IMR-90 (cell line): ENCODE results near the gene FFAR2. TPM values are rescaled to one million over a fixed set of nuclear protein-coding genes. Genes with fewer than 3 reads are reported as not detected.
"Not testable (repeated sequence)": the region's sequence is repeated elsewhere in the genome, so short reads cannot be mapped to it uniquely, and the experiment has no call there.

Experiments used
- ATAC-seq: fragments of 200-7000 bp; cut with Tn5 transposase; 2 replicates; pipeline ENCODE4 v1.9.1; 2020; ENCODE audit warnings: low read depth, mild to moderate bottlenecking, moderate library complexity
- BruUV-seq: library from RNA; stranded (reverse); fragments of 400-500 nt; replicated peaks from 2 replicates; lab custom pipeline; 2021; lab: Mats Ljungman, UMichigan
- CTCF ChIA-PET: fragments of 300-600 bp; formaldehyde crosslinking; extraction: SDS; loops from one replicate; lab custom pipeline; 2021; ENCODE audit warnings: antibody characterized with exemption; lab: Yijun Ruan, JAX
- POLR2A ChIA-PET: fragments of 300-600 bp; sonication (Branson Sonifier 250); formaldehyde crosslinking; loops from one replicate; lab custom pipeline; 2022; ENCODE audit warnings: antibody characterized with exemption; ENCODE audit not compliant: unreplicated experiment; lab: Charles Lee
- DNase-seq: peaks from one replicate; pipeline ENCODE4 v3.0.0; 2013
- H2AFZ ChIP-seq: replicated peaks from 2 replicates; pipeline ENCODE3; 2013; ENCODE audit warnings: low read length, mild to moderate bottlenecking; ENCODE audit not compliant: poor library complexity
- H2AK5ac ChIP-seq: 2 replicates; pipeline ENCODE4 v1.6.1; 2013; ENCODE audit warnings: low read depth, low read length, inconsistent platforms
- H2AK9ac ChIP-seq: replicated peaks from 2 replicates; pipeline ENCODE3; 2013; ENCODE audit warnings: mild to moderate bottlenecking, low read depth, low read length, moderate library complexity; ENCODE audit not compliant: poor library complexity
- H2BK120ac ChIP-seq: 2 replicates; pipeline ENCODE4 v1.6.1; 2013; ENCODE audit warnings: low read depth, low read length, inconsistent platforms
- H2BK15ac ChIP-seq: 3 replicates; pipeline ENCODE4 v1.6.1; 2013; ENCODE audit warnings: low read depth, low read length, inconsistent platforms
- H2BK20ac ChIP-seq: 2 replicates; pipeline ENCODE4 v1.6.1; 2013; ENCODE audit warnings: low read depth, mild to moderate bottlenecking, inconsistent platforms, low read length, moderate library complexity
- H2BK5ac ChIP-seq: 2 replicates; pipeline ENCODE4 v1.6.1; 2013; ENCODE audit warnings: mild to moderate bottlenecking, low read depth, low read length, inconsistent platforms; ENCODE audit not compliant: poor library complexity, severe bottlenecking
- H3K14ac ChIP-seq: replicated peaks from 2 replicates; pipeline ENCODE4 v1.6.1; 2013; ENCODE audit warnings: low read depth, low read length, inconsistent platforms
- H3K18ac ChIP-seq: 2 replicates; pipeline ENCODE4 v1.6.1; 2013; ENCODE audit warnings: low read depth, low read length, control low read depth
- H3K23ac ChIP-seq: 2 replicates; pipeline ENCODE4 v1.6.1; 2013; ENCODE audit warnings: low read depth, low read length, inconsistent platforms
- H3K27ac ChIP-seq: 2 replicates; pipeline ENCODE4 v1.5.1; 2013; ENCODE audit warnings: mild to moderate bottlenecking, control low read depth, low read length; ENCODE audit not compliant: insufficient read depth
- H3K27me3 ChIP-seq: 2 replicates; pipeline ENCODE4 v1.6.1; 2013; ENCODE audit warnings: low read length; ENCODE audit not compliant: control insufficient read depth, insufficient read depth
- H3K36me3 ChIP-seq: 2 replicates; pipeline ENCODE4 v1.6.1; 2013; ENCODE audit warnings: low read length, mixed read lengths; ENCODE audit not compliant: control insufficient read depth, insufficient read depth
- H3K4ac ChIP-seq: 2 replicates; pipeline ENCODE4 v1.6.1; 2013; ENCODE audit warnings: low read depth, low read length, inconsistent platforms
- H3K4me1 ChIP-seq: 2 replicates; pipeline ENCODE4 v1.6.1; 2013; ENCODE audit warnings: low read length, mixed read lengths; ENCODE audit not compliant: control insufficient read depth, insufficient read depth
- H3K4me2 ChIP-seq: 2 replicates; pipeline ENCODE4 v1.6.1; 2013; ENCODE audit warnings: low read depth, mild to moderate bottlenecking, control low read depth, low read length, moderate library complexity
- H3K4me3 ChIP-seq: 2 replicates; pipeline ENCODE4 v1.5.1; 2013; ENCODE audit warnings: low read depth, mild to moderate bottlenecking, control low read depth, low read length, moderate library complexity; ENCODE audit not compliant: insufficient read depth
- H3K56ac ChIP-seq: 2 replicates; pipeline ENCODE4 v1.6.1; 2013; ENCODE audit warnings: low read length, inconsistent platforms; ENCODE audit not compliant: insufficient read depth; ENCODE audit errors: extremely low read depth
- H3K79me1 ChIP-seq, 2 experiments: 2 replicates each; pipeline ENCODE4 v1.6.1; 2013; ENCODE audit warnings: low read length in 2 of 2, inconsistent platforms in 1 of 2, low read depth in 1 of 2
- H3K9ac ChIP-seq: 2 replicates; pipeline ENCODE4 v1.6.1; 2013; ENCODE audit warnings: low read depth, low read length, control low read depth
- H3K9me1 ChIP-seq: 2 replicates; pipeline ENCODE4 v1.6.1; 2013; ENCODE audit warnings: low read length, inconsistent platforms; ENCODE audit not compliant: insufficient read depth
- H3K9me3 ChIP-seq: 2 replicates; pipeline ENCODE4 v1.6.1; 2013; ENCODE audit warnings: low read length; ENCODE audit not compliant: control insufficient read depth, insufficient read depth
- H4K20me1 ChIP-seq: 2 replicates; pipeline ENCODE4 v1.6.1; 2013; ENCODE audit warnings: low read length, inconsistent platforms; ENCODE audit not compliant: insufficient read depth
- H4K5ac ChIP-seq: 2 replicates; pipeline ENCODE4 v1.6.1; 2013; ENCODE audit warnings: mild to moderate bottlenecking, low read depth, low read length, control low read depth
- H4K8ac ChIP-seq, 2 experiments: 2 replicates each; pipeline ENCODE4 v1.6.1; 2013; ENCODE audit warnings: low read depth in 2 of 2, low read length in 2 of 2, control low read depth in 1 of 2, inconsistent platforms in 1 of 2
- H4K91ac ChIP-seq: 2 replicates; pipeline ENCODE4 v1.6.1; 2013; ENCODE audit warnings: low read depth, low read length, inconsistent platforms; ENCODE audit not compliant: insufficient read depth
- WGBS, 2 experiments: methylation state at CpG; one replicate each; pipeline versions ENCODE4 v1.1.5 to v1.1.7; 2013; ENCODE audit warnings: missing lambda C conversion rate in 2 of 2; ENCODE audit not compliant: insufficient read length in 1 of 2; ENCODE audit errors: extremely low coverage in 2 of 2; 5-methylcytosine and 5-hydroxymethylcytosine counted together
- dilution Hi-C: fragments of 300-500 bp; cut with HindIII; formaldehyde crosslinking; loops from one replicate; pipeline ENCODE4 v1.14.3; 2018; ENCODE audit warnings: low sequenced_read_pairs; ENCODE audit not compliant: unreplicated experiment
- in situ Hi-C: fragments of 300-500 bp; cut with MboI; formaldehyde crosslinking; loops from 3 replicates; pipeline ENCODE4 v1.14.3; 2019; ENCODE audit warnings: low sequenced_read_pairs, inconsistent platforms, mixed read lengths
- intact Hi-C: fragments of 100-400 bp; cut with micrococcal nuclease; formaldehyde crosslinking; loops from 2 replicates; pipeline ENCODE4 v1.10.0; 2022
- polyA plus RNA-seq, 3 experiments: library from polyadenylated mRNA; depleted of rRNA; stranded (reverse); fragments of >200 nt; gene quantifications; 2 replicates each; pipeline ENCODE4 v1.2.3, GENCODE V29; 2012; ENCODE audit warnings: low replicate concordance in 1 of 3
- total RNA-seq: library from RNA; depleted of rRNA; stranded (reverse); fragments of >200 nt; gene quantifications from 2 replicates; pipeline ENCODE4 v1.2.3, GENCODE V29; 2012

FFAR2 gene
- total and polyA plus RNA-seq, 2 of the 4 experiments (the other 2 are of a cell fraction): not detected

DNA sequence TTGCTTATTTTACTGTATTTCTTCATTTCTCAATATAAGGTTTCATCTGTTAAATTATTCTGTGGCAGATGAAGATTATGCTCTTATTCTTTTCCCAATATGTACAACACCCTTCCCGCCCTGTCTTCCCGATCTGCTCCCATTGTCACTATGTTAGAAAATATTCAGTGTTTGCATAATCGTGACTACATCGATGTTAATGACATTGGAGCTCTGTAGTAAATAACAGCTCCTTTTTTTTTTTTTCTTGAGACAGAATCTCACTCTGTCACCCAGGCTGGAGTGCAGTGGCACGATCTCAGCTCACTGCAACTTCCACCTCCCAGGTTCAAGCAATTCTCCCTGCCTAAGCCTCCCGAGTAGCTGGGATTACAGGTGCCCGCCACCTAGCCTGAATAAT, 14.9 kb downstream of the FFAR2 start:
- H3K36me3 ChIP-seq, H3K9me3 ChIP-seq, H2BK5ac ChIP-seq, H3K14ac ChIP-seq, in situ Hi-C loops, DNase-seq, H3K4me2 ChIP-seq, BruUV-seq, dilution Hi-C loops, H2BK20ac ChIP-seq, CTCF ChIA-PET, H3K27ac ChIP-seq, H4K5ac ChIP-seq, H3K23ac ChIP-seq, H3K18ac ChIP-seq, H4K91ac ChIP-seq, H3K4me1 ChIP-seq, H3K9me1 ChIP-seq, H2BK120ac ChIP-seq, POLR2A ChIA-PET, H3K9ac ChIP-seq, H4K8ac ChIP-seq, H4K20me1 ChIP-seq, H3K4ac ChIP-seq, H2AK9ac ChIP-seq, ATAC-seq, H3K4me3 ChIP-seq, H3K27me3 ChIP-seq, H2AFZ ChIP-seq, H3K79me1 ChIP-seq, H3K56ac ChIP-seq, H2AK5ac ChIP-seq, H2BK15ac ChIP-seq: not testable (repeated sequence)
- WGBS, 2 experiments: 10% methylated on average over 2 of the region's 7 CpGs; no CpG with 5 or more reads in 1 of the 2 experiments
- intact Hi-C loops: loop anchor here (10.0 kb wide), 1 partner anchor 108 kb away; the partner anchor contains the start of gene FFAR3
